SK-N-MC (cell line): ENCODE measurements around the gene CLEC14A.

Experiments used
- DNase-seq: peaks from one replicate; pipeline ENCODE4 v3.0.0-alpha.2; 2011; ENCODE audit warnings: low read depth, low spot score
- H3K27ac ChIP-seq: fragments of 200-600 bp; sonication (generic); 2 replicates; pipeline ENCODE4 v1.5.1; 2016; ENCODE audit warnings: mixed run types
- H3K36me3 ChIP-seq: fragments of 200-600 bp; sonication (generic); 2 replicates; pipeline ENCODE4 v1.6.1; 2017; ENCODE audit warnings: antibody characterized with exemption, low read length, mixed read lengths; ENCODE audit not compliant: insufficient read depth
- H3K4me3 ChIP-seq: fragments of 200-600 bp; sonication (generic); 2 replicates; pipeline ENCODE4 v1.5.1; 2016
- H3K9ac ChIP-seq: fragments of 200-600 bp; sonication (generic); 2 replicates; pipeline ENCODE4 v1.8.0; 2017; ENCODE audit warnings: mixed run types, mixed read lengths; ENCODE audit not compliant: insufficient read length
- H3K9me3 ChIP-seq: fragments of 200-600 bp; sonication (generic); 2 replicates; pipeline ENCODE4 v1.6.1; 2017; ENCODE audit warnings: low read depth, mild to moderate bottlenecking, antibody characterized with exemption, low read length, moderate library complexity, mixed read lengths
- EZH2 ChIP-seq: fragments of 200-600 bp; sonication (generic); IDR thresholded peaks from one replicate; pipeline ENCODE4 v1.6.1; 2017; ENCODE audit warnings: antibody characterized with exemption
- FOXP2 ChIP-seq: optimal IDR thresholded peaks from 2 replicates; pipeline ENCODE3; 2011; ENCODE audit warnings: mild to moderate bottlenecking, moderate library complexity; ENCODE audit not compliant: insufficient read depth; ENCODE audit errors: extremely low read length, control extremely low read depth
- POLR2AphosphoS5 ChIP-seq: IDR thresholded peaks from 2 replicates; pipeline ENCODE4 v1.6.1; 2012; ENCODE audit warnings: mild to moderate bottlenecking, low read depth, low read length, borderline replicate concordance

CLEC14A gene

DNA sequence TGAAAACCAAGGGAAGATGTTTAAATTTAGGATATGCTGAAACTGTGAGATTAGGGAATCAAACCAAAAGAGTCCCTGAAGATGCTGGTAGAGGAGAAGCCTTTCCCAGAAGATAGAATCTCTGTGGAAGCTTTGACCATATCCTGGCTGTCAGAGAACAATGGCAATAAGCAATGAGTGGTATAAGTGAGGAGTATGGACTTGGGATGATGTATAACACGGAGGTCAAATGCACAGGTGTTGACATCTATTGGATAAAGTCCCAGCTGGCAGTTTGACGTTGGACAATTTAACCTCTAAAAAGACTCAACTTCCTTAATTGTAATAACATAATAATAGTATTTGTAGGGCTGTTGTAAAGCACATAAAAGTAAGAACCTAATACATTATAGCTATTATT is 30.1 kb upstream of the CLEC14A start:
- Histone ChIP-seq H3K9ac (no peak overlapping the region), H3K9me3 (no peaks in the 10 kb centered on the region), H3K4me3 (no peak overlapping the region), H3K36me3 (no peaks in the 10 kb centered on the region), H3K27ac (no peak overlapping the region)
- no peak for DNase-seq
- TF ChIP-seq EZH2 (no peak), FOXP2 (no peak), POLR2AphosphoS5 (no peak)

- Histone ChIP-seq H3K9ac (no peak overlapping the region), H3K36me3 (no peaks in the 10 kb centered on the region), H3K27ac (no peak overlapping the region), H3K9me3 (no peaks in the 10 kb centered on the region), H3K4me3 (no peak overlapping the region)
- no peak for DNase-seq
- TF ChIP-seq EZH2, result no peak
- TF ChIP-seq POLR2AphosphoS5, result no peak
- TF ChIP-seq FOXP2, result no peak
Measured at GRCh38 chr14:38282936-38283335, 27.0 kb upstream of the CLEC14A start.

- DNase-seq, result no peak
- TF ChIP-seq FOXP2, result no peak
- TF ChIP-seq EZH2, result no peak
- TF ChIP-seq POLR2AphosphoS5, result no peak
Measured at GRCh38 chr14:38280081-38280480, 24.2 kb upstream of the CLEC14A start.

DNA sequence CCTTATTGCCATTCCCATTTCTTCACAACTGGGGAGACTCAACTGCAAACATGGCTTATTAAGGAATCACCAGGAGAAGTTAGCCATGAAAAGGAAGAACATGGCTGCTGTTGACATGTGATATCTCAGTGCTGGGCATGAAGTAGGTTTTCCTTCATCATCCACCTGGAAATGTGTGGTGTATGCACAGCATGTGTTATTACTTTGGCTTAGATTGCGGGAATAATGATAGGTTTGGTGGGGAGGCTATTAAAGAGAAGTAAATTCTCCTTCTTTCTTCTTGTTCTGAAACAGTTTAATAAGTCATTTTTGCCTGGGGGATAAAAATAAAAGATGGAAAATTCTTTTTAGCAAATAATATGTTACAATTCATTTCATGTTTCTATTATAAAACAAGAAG is 23.7 kb upstream of the CLEC14A start:
- TF ChIP-seq EZH2, result no peak
- TF ChIP-seq POLR2AphosphoS5, result no peak
- no peak for TF ChIP-seq FOXP2
- Histone ChIP-seq H3K9me3 (no peaks in the 10 kb centered on the region), H3K27ac (no peak overlapping the region), H3K36me3 (no peaks in the 10 kb centered on the region), H3K4me3 (no peak overlapping the region), H3K9ac (no peak overlapping the region)
- no peak for DNase-seq

More at GRCh38 chr14:38280081-38280480, 24.2 kb upstream of the CLEC14A start:
- H3K4me3 ChIP-seq, result no peak overlapping the region
- no peaks in the 10 kb centered on the region for H3K9me3 ChIP-seq
- no peak overlapping the region for H3K9ac ChIP-seq
- H3K27ac ChIP-seq, result no peak overlapping the region
- no peaks in the 10 kb centered on the region for H3K36me3 ChIP-seq

DNA sequence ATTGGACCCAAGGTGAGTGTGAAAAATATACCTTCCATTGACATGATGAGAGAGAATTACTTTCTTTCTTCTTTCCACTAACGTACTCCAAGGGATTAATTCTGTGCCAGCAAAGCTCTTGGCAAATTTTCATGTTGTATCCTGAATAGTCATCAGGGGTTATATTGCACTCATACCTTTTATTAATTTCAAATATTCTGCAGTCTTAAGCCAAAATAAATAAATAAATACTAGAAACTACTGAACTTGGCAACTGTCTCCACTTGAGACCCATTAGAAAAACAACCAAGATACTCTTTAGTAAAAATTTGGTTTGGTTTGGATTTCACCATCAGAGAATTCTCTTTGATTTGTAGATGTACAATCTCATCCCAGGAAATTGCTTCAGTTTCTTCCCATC is 22.1 kb upstream of the CLEC14A start:
- DNase-seq, result no peak
- Histone ChIP-seq H3K9ac (no peak overlapping the region), H3K27ac (no peak overlapping the region), H3K36me3 (no peaks in the 10 kb centered on the region), H3K9me3 (no peaks in the 10 kb centered on the region), H3K4me3 (no peak overlapping the region)
- TF ChIP-seq POLR2AphosphoS5, result no peak

DNA sequence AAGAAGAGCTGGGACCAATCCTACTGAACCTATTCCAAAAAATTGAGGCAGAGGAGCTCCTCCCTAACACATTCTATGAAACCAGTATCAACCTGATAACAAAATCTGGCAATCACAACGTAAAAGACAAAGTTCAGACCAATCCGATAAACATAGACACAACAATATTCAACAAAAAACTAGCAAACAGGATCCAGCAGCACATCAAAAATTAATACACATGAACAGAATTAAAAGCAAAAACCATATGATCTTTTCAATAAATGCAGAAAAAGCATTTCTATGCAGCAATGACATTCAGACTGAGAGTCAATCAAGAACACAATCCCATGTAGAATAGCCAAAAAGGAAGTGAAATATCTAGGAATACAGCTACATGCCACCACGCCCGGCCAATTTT is 7.0 kb upstream of the CLEC14A start:
- no peak overlapping the region for H3K9ac ChIP-seq
- H3K27ac ChIP-seq, result no peak overlapping the region
- no peak overlapping the region for H3K4me3 ChIP-seq
- no peak for DNase-seq
- no peaks in the 10 kb centered on the region for H3K36me3 ChIP-seq
- no peak for TF ChIP-seq FOXP2
- no peak for TF ChIP-seq EZH2
- TF ChIP-seq POLR2AphosphoS5, result no peak
- H3K9me3 ChIP-seq, result no peaks in the 10 kb centered on the region

- H3K9me3 ChIP-seq, result no peaks in the 10 kb centered on the region
- no peak overlapping the region for H3K4me3 ChIP-seq
- H3K27ac ChIP-seq, result no peak overlapping the region
- no peak for DNase-seq
- no peaks in the 10 kb centered on the region for H3K36me3 ChIP-seq
- TF ChIP-seq POLR2AphosphoS5, result no peak
- TF ChIP-seq FOXP2, result no peak
- TF ChIP-seq EZH2, result no peak
- H3K9ac ChIP-seq, result no peak overlapping the region
Measured at GRCh38 chr14:38261620-38262019, 5.7 kb upstream of the CLEC14A start.

DNA sequence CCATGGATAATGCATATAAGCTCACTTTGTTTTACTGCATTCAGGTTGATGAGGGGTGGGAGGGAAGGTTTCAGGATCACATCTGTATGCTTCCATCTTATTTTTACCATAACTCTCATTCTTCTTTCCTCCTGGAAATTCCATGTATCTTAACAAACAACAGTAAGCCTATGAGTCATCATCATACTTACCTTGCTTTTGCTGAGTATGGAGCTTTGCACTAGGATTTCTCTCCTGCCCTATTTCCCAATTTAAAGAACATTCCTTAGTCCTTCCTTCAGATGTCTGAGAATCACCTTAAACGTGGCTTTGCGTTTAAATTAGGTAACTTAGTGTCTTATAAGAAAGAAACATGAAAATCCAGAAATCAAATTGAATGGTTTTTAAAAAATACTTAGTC is 1.6 kb upstream of the CLEC14A start:
- Histone ChIP-seq H3K36me3 (no peaks in the 10 kb centered on the region), H3K9ac (no peak overlapping the region), H3K4me3 (no peak overlapping the region), H3K27ac (no peak overlapping the region), H3K9me3 (no peaks in the 10 kb centered on the region)
- TF ChIP-seq POLR2AphosphoS5 (no peak), FOXP2 (no peak), EZH2 (no peak)
- DNase-seq, result no peak

DNA sequence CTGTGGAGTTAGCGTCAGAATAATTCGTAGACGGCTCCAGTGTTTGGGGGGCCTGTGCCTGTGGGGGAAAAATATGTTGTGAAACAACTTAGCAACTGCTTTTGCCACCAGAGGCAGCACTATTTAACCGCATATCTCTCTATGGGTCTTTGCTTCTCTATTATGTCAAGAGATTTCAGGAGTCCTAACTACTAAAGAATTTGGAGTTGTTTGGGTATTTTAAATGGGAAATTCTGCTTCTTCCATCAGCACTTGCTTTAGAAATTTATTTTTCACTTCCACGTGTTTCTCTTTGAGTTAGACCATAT is 594 bp upstream of the CLEC14A start:
- TF ChIP-seq FOXP2 (no peak), POLR2AphosphoS5 (no peak), EZH2 (no peak)
- no peaks in the 10 kb centered on the region for H3K9me3 ChIP-seq
- DNase-seq, result no peak
- no peak overlapping the region for H3K27ac ChIP-seq
- H3K9ac ChIP-seq, result no peak overlapping the region
- H3K36me3 ChIP-seq, result no peaks in the 10 kb centered on the region
- no peak overlapping the region for H3K4me3 ChIP-seq

GRCh38 chr14:38255408-38255672 is 553 bp downstream of the CLEC14A start:
- H3K36me3 ChIP-seq, result no peaks in the 10 kb centered on the region
- no peak overlapping the region for H3K9ac ChIP-seq
- no peaks in the 10 kb centered on the region for H3K9me3 ChIP-seq
- H3K27ac ChIP-seq, result no peak overlapping the region
- DNase-seq, result no peak
- no peak overlapping the region for H3K4me3 ChIP-seq
- TF ChIP-seq EZH2 (no peak), FOXP2 (no peak), POLR2AphosphoS5 (no peak)
